CD8-positive, alpha-beta memory T cell (primary cell): ENCODE data around the gene IL6. TPM values are rescaled to one million over a fixed set of nuclear protein-coding genes. Genes with fewer than 3 reads are reported as not detected.
A peak's percentile ranks its signal among the peaks of the same experiment; 100 is the strongest.

Experiments used
- CTCF ChIA-PET: fragments of 350-600 bp; sonication (Branson Sonifier 250); formaldehyde crosslinking; loops from one replicate; lab custom pipeline; 2021; ENCODE audit warnings: antibody characterized with exemption; lab: Charles Lee
- POLR2A ChIA-PET: fragments of 350-600 bp; sonication (Branson Sonifier 250); formaldehyde crosslinking; loops from one replicate; lab custom pipeline; 2021; ENCODE audit warnings: antibody characterized with exemption; lab: Charles Lee
- DNase-seq, 5 donors: peaks; one replicate each; pipeline versions ENCODE4 v3.0.0 to v3.0.0-alpha.2; 2020 to 2022; ENCODE audit warnings: mixed read lengths in 1 of 5
- H3K27ac ChIP-seq: one replicate; pipeline ENCODE4 v1.7.0; 2013; ENCODE audit warnings: low read depth, mild to moderate bottlenecking, low read length, moderate library complexity
- H3K27me3 ChIP-seq: 2 replicates; pipeline ENCODE4 v1.7.0; 2013; ENCODE audit warnings: low read length, mild to moderate bottlenecking; ENCODE audit not compliant: insufficient read depth, poor library complexity, severe bottlenecking
- H3K36me3 ChIP-seq: 2 replicates; pipeline ENCODE4 v1.7.0; 2013; ENCODE audit warnings: mild to moderate bottlenecking, low read length, moderate library complexity; ENCODE audit not compliant: insufficient read depth
- H3K4me1 ChIP-seq: 2 replicates; pipeline ENCODE4 v1.7.0; 2013; ENCODE audit warnings: mild to moderate bottlenecking, low read length, moderate library complexity; ENCODE audit not compliant: insufficient read depth
- H3K4me3 ChIP-seq: 2 replicates; pipeline ENCODE4 v1.7.0; 2013; ENCODE audit warnings: mild to moderate bottlenecking, low read length
- H3K9me3 ChIP-seq: 2 replicates; pipeline ENCODE4 v1.7.0; 2013; ENCODE audit warnings: mild to moderate bottlenecking, low read length
- H3K27ac Mint-ChIP-seq, 8 donors: one replicate each; pipeline ENCODE4 v1.8.0; 2020 to 2021; ENCODE audit warnings: mixed read lengths in 8 of 8, mild to moderate bottlenecking in 6 of 8, inconsistent platforms in 3 of 8, moderate library complexity in 3 of 8
- H3K27me3 Mint-ChIP-seq, 2 donors: one replicate each; pipeline ENCODE4 v1.8.0; 2020 to 2021; ENCODE audit warnings: mixed read lengths in 2 of 2, mild to moderate bottlenecking in 1 of 2, moderate library complexity in 1 of 2
- H3K36me3 Mint-ChIP-seq, 3 donors: one replicate each; pipeline ENCODE4 v1.8.0; 2020 to 2021; ENCODE audit warnings: mixed read lengths in 3 of 3, inconsistent platforms in 1 of 3, mild to moderate bottlenecking in 1 of 3
- H3K4me1 Mint-ChIP-seq, 3 donors: one replicate each; pipeline ENCODE4 v1.8.0; 2020 to 2021; ENCODE audit warnings: mixed read lengths in 3 of 3, inconsistent platforms in 1 of 3, mild to moderate bottlenecking in 1 of 3
- H3K4me3 Mint-ChIP-seq, 7 donors: one replicate each; pipeline ENCODE4 v1.8.0; 2020 to 2021; ENCODE audit warnings: mixed read lengths in 7 of 7, mild to moderate bottlenecking in 6 of 7, moderate library complexity in 4 of 7, inconsistent platforms in 2 of 7
- H3K9me3 Mint-ChIP-seq, 5 donors: one replicate each; pipeline ENCODE4 v1.8.0; 2020 to 2022; ENCODE audit warnings: mixed read lengths in 5 of 5, mild to moderate bottlenecking in 3 of 5, moderate library complexity in 2 of 5, inconsistent platforms in 1 of 5
- polyA plus RNA-seq: library from polyadenylated mRNA; unstranded; fragments of 300-500 nt; fragmentation: Illumina TruSeq; gene quantifications from one replicate; pipeline ENCODE4 v1.2.3, GENCODE V29; 2021
- total RNA-seq, 2 experiments: library from RNA; stranded (reverse); gene quantifications; one replicate each; pipeline ENCODE4 v1.2.3, GENCODE V29; 2021

The IL6 gene
- total and polyA plus RNA-seq, 3 experiments from 2014 or later = 0.72 to 1.7 TPM; not detected in 1

- Histone ChIP-seq H3K4me3 (no peak overlapping the region), H3K36me3 (no peaks in the 10 kb centered on the region), H3K27ac (no peak overlapping the region), H3K9me3 (no peaks in the 10 kb centered on the region), H3K27me3 (no peaks in the 10 kb centered on the region), H3K4me1 (peaks cover 14% of the 10 kb centered on the region)
- Mint-ChIP-seq H3K4me1 (peaks cover 9 to 20% (median 18%) of the 10 kb centered on the region in 3 donors), H3K27me3 (peaks cover 15 to 48% of the 10 kb centered on the region in 2 donors), H3K27ac (no peak overlapping the region), H3K4me3 (no peak overlapping the region), H3K36me3 (no peaks in the 10 kb centered on the region), H3K9me3 (no peaks in the 10 kb centered on the region)
- POLR2A ChIA-PET = no interaction called here
- DNase-seq = no peak
- CTCF ChIA-PET = interaction anchor here (0.8 to 2.5 kb wide), 2 partner anchors 11 to 164 kb away, joined by 3 to 14 read pairs; no protein-coding TSS in a partner anchor
Observed at GRCh38 chr7:22724861-22725260, 2.1 kb upstream of the IL6 start.

- Histone ChIP-seq H3K27me3 (no peaks in the 10 kb centered on the region), H3K9me3 (no peaks in the 10 kb centered on the region), H3K36me3 (no peaks in the 10 kb centered on the region), H3K4me3 (no peak overlapping the region), H3K27ac (no peak overlapping the region), H3K4me1 (peaks cover 14% of the 10 kb centered on the region)
- no peak for DNase-seq
- Mint-ChIP-seq H3K4me1 (peaks cover 9 to 20% (median 18%) of the 10 kb centered on the region in 3 donors), H3K4me3 (peak overlapping the region in 1 of 7 donors; percentile 8), H3K9me3 (no peaks in the 10 kb centered on the region), H3K27me3 (peaks cover 15 to 44% of the 10 kb centered on the region in 2 donors), H3K36me3 (no peaks in the 10 kb centered on the region), H3K27ac (no peak overlapping the region)
- CTCF ChIA-PET = interaction anchor here (0.8 to 2.5 kb wide), 2 partner anchors 12 to 165 kb away, joined by 3 to 14 read pairs; no protein-coding TSS in a partner anchor
- POLR2A ChIA-PET = no interaction called here
Observed at GRCh38 chr7:22725585-22725984, 1.4 kb upstream of the IL6 start.

GRCh38 chr7:22726345-22726906 is 574 bp upstream of the IL6 start:
- Histone ChIP-seq H3K4me1 (peaks cover 14% of the 10 kb centered on the region), H3K27ac (no peak overlapping the region), H3K4me3 (no peak overlapping the region), H3K36me3 (no peaks in the 10 kb centered on the region), H3K27me3 (no peaks in the 10 kb centered on the region), H3K9me3 (no peaks in the 10 kb centered on the region)
- ChIA-PET CTCF (interaction anchor here (0.8 to 2.5 kb wide), 5 partner anchors 134 to 329 kb away, joined by 3 to 14 read pairs (median 5); no protein-coding TSS in a partner anchor), POLR2A (no interaction called here)
- DNase-seq = peak in 3 of 5 donors; percentile 2 to 37 (median 7)
- H3K4me3 Mint-ChIP-seq = peak overlapping the region in 6 of 7 donors; percentile 50 to 74 (median 64)
- peak overlapping the region in 1 of 8 donors; percentile 48 for H3K27ac Mint-ChIP-seq
- H3K9me3 Mint-ChIP-seq = no peaks in the 10 kb centered on the region
- H3K4me1 Mint-ChIP-seq = peaks cover 13 to 26% (median 23%) of the 10 kb centered on the region in 3 donors
- peaks cover 11 to 49% of the 10 kb centered on the region in 2 donors for H3K27me3 Mint-ChIP-seq
- H3K36me3 Mint-ChIP-seq = no peaks in the 10 kb centered on the region

- ChIA-PET CTCF (interaction anchor here (1.0 to 1.2 kb wide), 2 partner anchors 9 to 167 kb away, joined by 3 to 9 read pairs; no protein-coding TSS in a partner anchor), POLR2A (no interaction called here)
- Histone ChIP-seq H3K9me3 (no peaks in the 10 kb centered on the region), H3K36me3 (no peaks in the 10 kb centered on the region), H3K27ac (no peak overlapping the region), H3K4me1 (peaks cover 14% of the 10 kb centered on the region), H3K27me3 (no peaks in the 10 kb centered on the region), H3K4me3 (no peak overlapping the region)
- Mint-ChIP-seq H3K4me3 (peak overlapping the region in 1 of 7 donors; percentile 47), H3K4me1 (peaks cover 13 to 26% (median 23%) of the 10 kb centered on the region in 3 donors), H3K27me3 (peaks cover 14 to 53% of the 10 kb centered on the region in 2 donors), H3K27ac (no peak overlapping the region), H3K36me3 (no peaks in the 10 kb centered on the region), H3K9me3 (no peaks in the 10 kb centered on the region)
- no peak for DNase-seq
Observed at GRCh38 chr7:22727714-22728035, 675 bp downstream of the IL6 start.

- H3K4me3 Mint-ChIP-seq = no peak overlapping the region
- ChIA-PET CTCF (no interaction called here), POLR2A (no interaction called here)
- peaks cover under 1% of the 10 kb centered on the region for H3K27me3 ChIP-seq
- no peak overlapping the region for H3K27ac Mint-ChIP-seq
- H3K9me3 Mint-ChIP-seq = no peaks in the 10 kb centered on the region
- H3K36me3 ChIP-seq = no peaks in the 10 kb centered on the region
- no peak for DNase-seq
- H3K4me1 ChIP-seq = peaks cover 14% of the 10 kb centered on the region
- peaks cover 12 to 54% of the 10 kb centered on the region in 2 donors for H3K27me3 Mint-ChIP-seq
- peaks cover 13 to 26% (median 23%) of the 10 kb centered on the region in 3 donors for H3K4me1 Mint-ChIP-seq
- H3K9me3 ChIP-seq = no peaks in the 10 kb centered on the region
- H3K36me3 Mint-ChIP-seq = no peaks in the 10 kb centered on the region
- H3K27ac ChIP-seq = no peak overlapping the region
- H3K4me3 ChIP-seq = no peak overlapping the region
Observed at GRCh38 chr7:22728401-22729029, 1.5 kb downstream of the IL6 start.

GRCh38 chr7:22729180-22729825 is 2.3 kb downstream of the IL6 start:
- H3K27ac Mint-ChIP-seq = no peak overlapping the region
- no peak for DNase-seq
- ChIA-PET CTCF (no interaction called here), POLR2A (no interaction called here)
- Histone ChIP-seq H3K27me3 (peaks cover 3% of the 10 kb centered on the region), H3K36me3 (no peaks in the 10 kb centered on the region), H3K4me3 (no peak overlapping the region), H3K9me3 (no peaks in the 10 kb centered on the region), H3K27ac (no peak overlapping the region), H3K4me1 (peaks cover 14% of the 10 kb centered on the region)
- H3K4me1 Mint-ChIP-seq = peaks cover 13 to 26% (median 23%) of the 10 kb centered on the region in 3 donors
- H3K27me3 Mint-ChIP-seq = peaks cover 13 to 60% of the 10 kb centered on the region in 2 donors
- H3K4me3 Mint-ChIP-seq = no peak overlapping the region
- H3K9me3 Mint-ChIP-seq = no peaks in the 10 kb centered on the region
- H3K36me3 Mint-ChIP-seq = no peaks in the 10 kb centered on the region

GRCh38 chr7:22730066-22730710 is 3.2 kb downstream of the IL6 start:
- POLR2A ChIA-PET = no interaction called here
- CTCF ChIA-PET = no interaction called here
- peaks cover 16 to 63% of the 10 kb centered on the region in 2 donors for H3K27me3 Mint-ChIP-seq

More at GRCh38 chr7:22730066-22730710, 3.2 kb downstream of the IL6 start:
- Histone ChIP-seq H3K36me3 (no peaks in the 10 kb centered on the region), H3K4me3 (no peak overlapping the region), H3K9me3 (no peaks in the 10 kb centered on the region), H3K27ac (no peak overlapping the region), H3K27me3 (peaks cover 3% of the 10 kb centered on the region), H3K4me1 (peaks cover 14% of the 10 kb centered on the region)
- peaks cover 13 to 25% (median 23%) of the 10 kb centered on the region in 3 donors for H3K4me1 Mint-ChIP-seq
- H3K4me3 Mint-ChIP-seq = no peak overlapping the region
- peaks cover 0 to 2% (median 0%) of the 10 kb centered on the region in 5 donors for H3K9me3 Mint-ChIP-seq
- no peaks in the 10 kb centered on the region for H3K36me3 Mint-ChIP-seq
- no peak for DNase-seq
- no peak overlapping the region for H3K27ac Mint-ChIP-seq
